CD14-positive monocyte (primary cell): ENCODE results near the gene CLCA1. TPM values are rescaled to one million over a fixed set of nuclear protein-coding genes. Genes with fewer than 3 reads are reported as not detected.

ENCODE experiments used
- DNase-seq, 3 donors: peaks; one replicate each; pipeline ENCODE4 v3.0.0-alpha.2; 2011 to 2022
- H2AFZ ChIP-seq: 2 replicates; pipeline ENCODE4 v1.6.0; 2012; ENCODE audit warnings: mild to moderate bottlenecking, low read depth, low read length, inconsistent platforms; ENCODE audit not compliant: insufficient read depth, poor library complexity, severe bottlenecking
- H3K27ac ChIP-seq, 2 donors: 1 replicate in 1 of 2; 2 replicates in 1 of 2; pipeline ENCODE4 v1.5.1; 2012 to 2013; ENCODE audit warnings: low read length in 2 of 2, control low read depth in 1 of 2, inconsistent platforms in 1 of 2, low read depth in 1 of 2, mild to moderate bottlenecking in 1 of 2
- H3K27me3 ChIP-seq, 2 donors: one replicate each; pipeline versions ENCODE4 v1.6.0 to v1.6.1; 2011 to 2013; ENCODE audit warnings: low read length in 2 of 2; ENCODE audit not compliant: control insufficient read depth in 2 of 2, insufficient read depth in 2 of 2
- H3K36me3 ChIP-seq, 2 donors: replicated peaks in 1 of 2; 1 replicate in 1 of 2; 2 replicates in 1 of 2; pipeline versions ENCODE4 v1.5.1 to v1.6.1; 2012 to 2013; ENCODE audit warnings: low read length in 2 of 2, control low read depth in 1 of 2, inconsistent platforms in 1 of 2, mild to moderate bottlenecking in 1 of 2; ENCODE audit not compliant: insufficient read depth in 2 of 2, control insufficient read depth in 1 of 2
- H3K4me1 ChIP-seq, 2 donors: 1 replicate in 1 of 2; 2 replicates in 1 of 2; pipeline versions ENCODE4 v1.5.1 to v1.6.1; 2012 to 2013; ENCODE audit warnings: low read length in 2 of 2, control low read depth in 1 of 2, inconsistent platforms in 1 of 2, mild to moderate bottlenecking in 1 of 2, moderate library complexity in 1 of 2; ENCODE audit not compliant: insufficient read depth in 2 of 2, control insufficient read depth in 1 of 2
- H3K4me2 ChIP-seq: replicated peaks from 2 replicates; pipeline ENCODE3; 2012; ENCODE audit warnings: low read length, moderate library complexity, mild to moderate bottlenecking; ENCODE audit not compliant: poor library complexity, severe bottlenecking; ENCODE audit errors: extremely low read depth
- H3K4me3 ChIP-seq, 3 experiments: fragments of 200-600 bp in 1 of 3; sonication (generic) in 1 of 3; replicated peaks in 1 of 3; 1 replicate in 2 of 3; 2 replicates in 1 of 3; pipeline ENCODE4 v1.5.1; 2011 to 2013; ENCODE audit warnings: low read length in 3 of 3, mild to moderate bottlenecking in 3 of 3, control low read depth in 2 of 3, low read depth in 2 of 3, inconsistent platforms in 1 of 3, moderate library complexity in 1 of 3
- H3K79me2 ChIP-seq: 2 replicates; pipeline ENCODE4 v1.6.0; 2012; ENCODE audit warnings: mild to moderate bottlenecking, control low read depth, inconsistent platforms, low read length, moderate library complexity; ENCODE audit not compliant: insufficient read depth
- H3K9ac ChIP-seq: 2 replicates; pipeline ENCODE4 v1.6.0; 2017; ENCODE audit warnings: low read length, mild to moderate bottlenecking; ENCODE audit not compliant: insufficient read depth, poor library complexity, severe bottlenecking
- H3K9me3 ChIP-seq, 2 donors: replicated peaks in 1 of 2; 1 replicate in 1 of 2; 2 replicates in 1 of 2; pipeline versions ENCODE4 v1.5.1 to v1.6.1; 2012 to 2013; ENCODE audit warnings: low read length in 2 of 2, control low read depth in 1 of 2; ENCODE audit not compliant: control insufficient read depth in 1 of 2, insufficient read depth in 1 of 2
- H4K20me1 ChIP-seq: 2 replicates; pipeline ENCODE4 v1.6.0; 2012; ENCODE audit warnings: mild to moderate bottlenecking, low read length, control low read depth, moderate library complexity; ENCODE audit not compliant: insufficient read depth
- H3K27ac Mint-ChIP-seq, 7 donors: one replicate each; pipeline ENCODE4 v1.8.0; 2020; ENCODE audit warnings: mild to moderate bottlenecking in 7 of 7, mixed read lengths in 7 of 7, moderate library complexity in 6 of 7, inconsistent platforms in 2 of 7
- H3K27me3 Mint-ChIP-seq, 3 donors: one replicate each; pipeline ENCODE4 v1.8.0; 2021 to 2022; ENCODE audit warnings: low read depth in 3 of 3, mild to moderate bottlenecking in 3 of 3, mixed read lengths in 3 of 3, moderate library complexity in 3 of 3, inconsistent platforms in 1 of 3
- H3K36me3 Mint-ChIP-seq, 2 donors: one replicate each; pipeline ENCODE4 v1.8.0; 2020; ENCODE audit warnings: mixed read lengths in 2 of 2, inconsistent platforms in 1 of 2, mild to moderate bottlenecking in 1 of 2
- H3K4me1 Mint-ChIP-seq: one replicate; pipeline ENCODE4 v1.8.0; 2020; ENCODE audit warnings: mild to moderate bottlenecking, mixed read lengths
- H3K4me3 Mint-ChIP-seq, 2 donors: one replicate each; pipeline ENCODE4 v1.8.0; 2020; ENCODE audit warnings: mild to moderate bottlenecking in 2 of 2, mixed read lengths in 2 of 2, moderate library complexity in 1 of 2
- H3K9me3 Mint-ChIP-seq, 7 donors: one replicate each; pipeline ENCODE4 v1.8.0; 2020 to 2022; ENCODE audit warnings: mixed read lengths in 7 of 7, mild to moderate bottlenecking in 6 of 7, moderate library complexity in 6 of 7, inconsistent platforms in 2 of 7
- CTCF ChIP-seq: fragments of 200-600 bp; IDR thresholded peaks from one replicate; pipeline ENCODE4 v1.8.0; 2022; ENCODE audit warnings: antibody characterized with exemption, mild to moderate bottlenecking
- WGBS: methylation state at CpG from one replicate; pipeline ENCODE4 v1.1.5; 2013; ENCODE audit warnings: missing lambda C conversion rate; ENCODE audit not compliant: insufficient coverage; 5-methylcytosine and 5-hydroxymethylcytosine counted together
- intact Hi-C, 2 donors: fragments of 100-400 bp; cut with micrococcal nuclease; formaldehyde crosslinking; loops; one replicate each; pipeline versions ENCODE4 v1.15.0 to v1.15.1; 2023
- polyA plus RNA-seq, 3 donors: library from polyadenylated mRNA; depleted of rRNA in 1 of 3; unstranded in 2 of 3; stranded (reverse) in 1 of 3; fragments of 300-500 nt in 2 of 3; fragments of >200 nt in 1 of 3; fragmentation: Illumina TruSeq in 2 of 3; gene quantifications; 1 replicate in 2 of 3; 2 replicates in 1 of 3; pipeline ENCODE4 v1.2.3, GENCODE V29; 2012 to 2021

The CLCA1 gene
- polyA plus RNA-seq, 3 donors: not detected

- Histone ChIP-seq H3K4me1 (no peaks in the 10 kb centered on the region), H3K9ac (no peak overlapping the region), H4K20me1 (no peaks in the 10 kb centered on the region), H3K36me3 (no peaks in the 10 kb centered on the region), H3K4me2 (no peak overlapping the region), H3K79me2 (no peaks in the 10 kb centered on the region), H3K9me3 (no peaks in the 10 kb centered on the region), H2AFZ (no peak overlapping the region), H3K27me3 (no peaks in the 10 kb centered on the region), H3K27ac (no peak overlapping the region), H3K4me3 (no peak overlapping the region)
- peaks cover 0 to 4% (median 0%) of the 10 kb centered on the region in 3 donors for H3K27me3 Mint-ChIP-seq
- no peaks in the 10 kb centered on the region for H3K36me3 Mint-ChIP-seq
- H3K27ac Mint-ChIP-seq: no peak overlapping the region
- no peaks in the 10 kb centered on the region for H3K9me3 Mint-ChIP-seq
- intact Hi-C loops: no loop called here
- TF ChIP-seq CTCF: no peak
- DNase-seq: no peak
- H3K4me3 Mint-ChIP-seq: no peak overlapping the region
- H3K4me1 Mint-ChIP-seq: no peaks in the 10 kb centered on the region
- 40% methylated on average over 1 of the region's 4 CpGs for WGBS
These were observed 1.7 kb upstream of the CLCA1 start for GRCh38 chr1:86466986-86467385.

DNA sequence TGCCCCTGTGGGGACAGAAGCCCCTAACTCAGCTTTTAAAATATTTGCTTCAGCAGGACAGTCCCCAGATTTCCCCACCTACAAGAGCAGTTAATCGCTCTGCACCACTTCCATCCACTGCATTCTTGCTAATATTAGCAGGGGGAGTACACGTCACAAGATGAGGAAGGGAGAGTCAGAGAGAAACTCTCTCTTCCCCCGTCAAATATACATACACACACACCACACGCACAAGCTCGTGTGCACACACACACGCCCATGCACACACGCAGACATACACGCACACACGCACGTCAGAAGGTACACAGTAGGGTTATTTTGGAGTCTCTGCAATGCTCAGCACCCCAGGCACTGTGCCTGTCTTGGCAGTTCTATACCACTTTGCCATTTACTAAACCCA, 2.1 kb downstream of the CLCA1 start:
- no peaks in the 10 kb centered on the region for H3K79me2 ChIP-seq
- Mint-ChIP-seq H3K4me1 (no peaks in the 10 kb centered on the region), H3K4me3 (no peak overlapping the region), H3K27ac (no peak overlapping the region), H3K27me3 (peaks cover 0 to 4% (median 1%) of the 10 kb centered on the region in 3 donors), H3K9me3 (no peaks in the 10 kb centered on the region), H3K36me3 (no peaks in the 10 kb centered on the region)
- 94% methylated on average over 7 of the region's 10 CpGs for WGBS
- H3K27me3 ChIP-seq: no peaks in the 10 kb centered on the region
- no peak overlapping the region for H3K27ac ChIP-seq
- intact Hi-C loops: no loop called here
- DNase-seq: no peak
- no peak overlapping the region for H3K4me3 ChIP-seq
- TF ChIP-seq CTCF: no peak
- no peak overlapping the region for H3K4me2 ChIP-seq
- no peak overlapping the region for H3K9ac ChIP-seq
- no peak overlapping the region for H2AFZ ChIP-seq
- no peaks in the 10 kb centered on the region for H3K9me3 ChIP-seq
- H3K36me3 ChIP-seq: no peaks in the 10 kb centered on the region
- H4K20me1 ChIP-seq: no peaks in the 10 kb centered on the region
- H3K4me1 ChIP-seq: no peaks in the 10 kb centered on the region
